ENCODE measurements around the gene C19orf38. TPM values are rescaled to one million over a fixed set of nuclear protein-coding genes. Genes with fewer than 3 reads are reported as not detected.

The C19orf38 gene
- total and polyA plus RNA-seq, 9 of the 15 experiments (the other 6 are each of a cell fraction or from before 2014, with no cell fraction given) = 0.14 to 0.18 TPM; not detected in 7

DNA sequence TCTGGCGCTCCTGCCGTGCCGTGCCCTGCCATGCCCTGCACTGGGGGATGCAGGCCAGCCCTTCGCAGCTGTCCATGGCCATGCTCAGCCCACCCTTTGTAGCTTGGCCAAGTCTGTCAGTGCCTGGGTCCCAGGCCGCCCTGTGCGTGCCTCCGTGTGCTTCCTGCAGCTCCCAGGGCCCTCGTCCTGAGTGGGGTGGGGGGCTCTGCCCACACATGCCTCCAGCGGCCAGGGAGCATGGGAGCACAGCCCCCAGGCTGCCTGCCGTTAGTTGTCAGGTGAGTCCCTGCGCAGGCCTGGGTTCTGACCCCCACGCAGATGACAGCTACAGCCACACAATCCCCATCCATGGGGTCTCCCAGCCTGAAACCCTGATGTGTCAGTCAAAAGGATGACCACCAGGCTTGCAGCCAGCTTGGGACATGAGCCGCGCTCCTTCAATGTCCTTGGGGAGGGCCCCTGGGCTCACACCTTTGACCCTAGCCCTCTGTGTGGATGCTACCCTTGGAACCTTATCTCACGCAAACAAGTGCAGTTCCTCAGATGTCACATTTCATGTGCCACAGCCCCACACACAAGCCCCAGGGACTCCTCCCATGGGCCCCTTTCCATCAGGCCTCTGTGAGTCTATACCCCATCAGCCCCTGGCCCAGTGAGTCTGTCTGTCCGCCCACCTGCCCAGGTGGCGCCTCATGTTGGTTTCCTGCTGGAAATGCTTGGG, 36.7 kb upstream of the C19orf38 start (continued):
- TF ChIP-seq, protein P1, sequence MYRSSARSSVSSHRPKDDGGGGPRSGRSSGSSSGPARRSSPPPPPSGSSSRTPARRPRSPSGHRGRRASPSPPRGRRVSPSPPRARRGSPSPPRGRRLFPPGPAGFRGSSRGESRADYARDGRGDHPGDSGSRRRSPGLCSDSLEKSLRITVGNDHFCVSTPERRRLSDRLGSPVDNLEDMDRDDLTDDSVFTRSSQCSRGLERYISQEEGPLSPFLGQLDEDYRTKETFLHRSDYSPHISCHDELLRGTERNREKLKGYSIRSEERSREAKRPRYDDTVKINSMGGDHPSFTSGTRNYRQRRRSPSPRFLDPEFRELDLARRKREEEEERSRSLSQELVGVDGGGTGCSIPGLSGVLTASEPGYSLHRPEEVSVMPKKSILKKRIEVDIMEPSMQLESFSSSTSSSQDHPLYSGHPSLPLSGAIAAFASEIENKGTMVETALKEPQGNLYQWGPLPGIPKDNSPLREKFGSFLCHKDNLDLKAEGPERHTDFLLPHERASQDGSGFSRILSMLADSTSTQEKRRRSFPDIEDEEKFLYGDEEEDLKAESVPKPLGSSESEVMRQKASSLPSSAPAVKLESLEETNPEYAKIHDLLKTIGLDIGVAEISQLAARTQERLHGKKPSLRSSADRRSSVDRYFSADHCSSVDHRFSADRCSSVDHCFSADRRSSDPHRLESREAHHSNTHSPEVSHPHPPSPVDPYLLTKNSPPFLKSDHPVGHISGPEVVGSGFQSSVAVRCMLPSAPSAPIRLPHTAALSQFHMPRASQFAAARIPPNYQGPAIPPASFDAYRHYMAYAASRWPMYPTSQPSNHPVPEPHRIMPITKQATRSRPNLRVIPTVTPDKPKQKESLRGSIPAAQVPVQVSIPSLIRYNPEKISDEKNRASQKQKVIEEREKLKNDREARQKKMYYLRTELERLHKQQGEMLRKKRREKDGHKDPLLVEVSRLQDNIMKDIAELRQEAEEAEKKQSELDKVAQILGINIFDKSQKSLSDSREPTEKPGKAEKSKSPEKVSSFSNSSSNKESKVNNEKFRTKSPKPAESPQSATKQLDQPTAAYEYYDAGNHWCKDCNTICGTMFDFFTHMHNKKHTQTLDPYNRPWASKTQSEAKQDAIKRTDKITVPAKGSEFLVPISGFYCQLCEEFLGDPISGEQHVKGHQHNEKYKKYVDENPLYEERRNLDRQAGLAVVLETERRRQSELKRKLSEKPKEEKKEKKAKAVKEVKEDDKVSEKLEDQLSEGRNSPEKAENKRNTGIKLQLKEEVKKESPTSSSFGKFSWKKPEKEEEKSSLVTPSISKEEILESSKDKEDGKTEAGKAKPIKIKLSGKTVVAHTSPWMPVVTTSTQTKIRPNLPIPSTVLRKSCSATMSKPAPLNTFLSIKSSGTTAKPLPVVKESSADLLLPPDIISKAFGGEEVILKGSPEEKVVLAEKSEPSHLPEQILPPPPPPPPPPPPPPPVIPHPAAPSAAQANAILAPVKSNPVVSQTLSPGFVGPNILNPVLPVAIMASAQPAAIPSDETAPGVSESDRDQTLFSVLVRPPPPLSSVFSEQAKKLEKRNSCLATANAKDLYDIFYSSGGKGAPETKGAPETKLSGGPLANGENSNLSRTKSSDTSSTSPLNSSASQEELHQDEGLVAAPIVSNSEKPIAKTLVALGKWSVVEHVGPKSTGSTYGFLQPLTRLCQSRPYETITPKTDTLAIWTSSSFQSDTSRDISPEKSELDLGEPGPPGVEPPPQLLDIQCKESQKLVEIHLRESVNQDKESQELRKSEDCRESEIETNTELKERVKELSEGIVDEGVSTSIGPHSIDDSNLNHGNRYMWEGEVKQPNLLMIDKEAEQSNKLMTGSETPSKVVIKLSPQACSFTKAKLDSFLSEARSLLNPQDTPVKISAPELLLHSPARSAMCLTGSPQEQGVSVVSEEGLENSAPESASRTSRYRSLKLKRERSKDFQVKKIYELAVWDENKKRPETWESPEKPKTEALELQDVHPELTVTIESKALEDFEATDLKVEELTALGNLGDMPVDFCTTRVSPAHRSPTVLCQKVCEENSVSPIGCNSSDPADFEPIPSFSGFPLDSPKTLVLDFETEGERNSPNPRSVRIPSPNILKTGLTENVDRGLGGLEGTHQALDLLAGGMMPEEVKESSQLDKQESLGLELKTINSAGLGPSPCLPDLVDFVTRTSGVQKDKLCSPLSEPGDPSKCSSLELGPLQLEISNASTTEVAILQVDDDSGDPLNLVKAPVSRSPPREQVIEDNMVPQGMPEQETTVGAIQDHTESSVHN (IDR thresholded peaks at IDR 0.05; ENCODE audit: borderline replicate concordance in 1 of 2, low read depth in 1 of 2) = no peak
- TF ChIP-seq BRF1 (IDR thresholded peaks at IDR 0.05; ENCODE audit: borderline replicate concordance, extremely low read depth, insufficient read length) = no peak
- peak; percentile 42 for TF ChIP-seq FIP1L1 (IDR thresholded peaks at IDR 0.05; ENCODE audit: low read depth, low read length, poor library complexity, severe bottlenecking)
- TF ChIP-seq, protein P2, sequence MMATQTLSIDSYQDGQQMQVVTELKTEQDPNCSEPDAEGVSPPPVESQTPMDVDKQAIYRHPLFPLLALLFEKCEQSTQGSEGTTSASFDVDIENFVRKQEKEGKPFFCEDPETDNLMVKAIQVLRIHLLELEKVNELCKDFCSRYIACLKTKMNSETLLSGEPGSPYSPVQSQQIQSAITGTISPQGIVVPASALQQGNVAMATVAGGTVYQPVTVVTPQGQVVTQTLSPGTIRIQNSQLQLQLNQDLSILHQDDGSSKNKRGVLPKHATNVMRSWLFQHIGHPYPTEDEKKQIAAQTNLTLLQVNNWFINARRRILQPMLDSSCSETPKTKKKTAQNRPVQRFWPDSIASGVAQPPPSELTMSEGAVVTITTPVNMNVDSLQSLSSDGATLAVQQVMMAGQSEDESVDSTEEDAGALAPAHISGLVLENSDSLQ (IDR thresholded peaks at IDR 0.05) = peak; percentile 68; the same call in 1 of the 2 replicates
- TF ChIP-seq PRMT5 (CRISPR knock-in tag; IDR thresholded peaks at IDR 0.05) = no peak
- no peak for TF ChIP-seq ZNF766 (CRISPR knock-in tag; conservative IDR thresholded peaks at IDR 0.05)
- TF ChIP-seq EGR1 (conservative IDR thresholded peaks at IDR 0.05) = peak; percentile 33
- TF ChIP-seq CXXC5 (CRISPR knock-in tag; IDR thresholded peaks at IDR 0.05) = peak; percentile 50
- TF ChIP-seq, protein P3, sequence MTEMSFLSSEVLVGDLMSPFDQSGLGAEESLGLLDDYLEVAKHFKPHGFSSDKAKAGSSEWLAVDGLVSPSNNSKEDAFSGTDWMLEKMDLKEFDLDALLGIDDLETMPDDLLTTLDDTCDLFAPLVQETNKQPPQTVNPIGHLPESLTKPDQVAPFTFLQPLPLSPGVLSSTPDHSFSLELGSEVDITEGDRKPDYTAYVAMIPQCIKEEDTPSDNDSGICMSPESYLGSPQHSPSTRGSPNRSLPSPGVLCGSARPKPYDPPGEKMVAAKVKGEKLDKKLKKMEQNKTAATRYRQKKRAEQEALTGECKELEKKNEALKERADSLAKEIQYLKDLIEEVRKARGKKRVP (CRISPR knock-in tag; IDR thresholded peaks at IDR 0.05) = no peak
- TF ChIP-seq ZNF764 (CRISPR knock-in tag; IDR thresholded peaks at IDR 0.05; ENCODE audit: low read depth) = no peak
- TF ChIP-seq CEBPG (CRISPR knock-in tag; IDR thresholded peaks at IDR 0.05) = no peak
- no peak for TF ChIP-seq CEBPG (tag; conservative IDR thresholded peaks at IDR 0.05 in 1 of 2, IDR thresholded peaks at IDR 0.05 in 1 of 2)
- TF ChIP-seq COPS2 (conservative IDR thresholded peaks at IDR 0.05) = no peak
- TF ChIP-seq BRD4 (IDR thresholded peaks at IDR 0.05) = no peak
- peak; percentile 10; the same call in 1 of the 2 replicates for TF ChIP-seq MYNN (IDR thresholded peaks at IDR 0.05)
- no peak for TF ChIP-seq MYNN (CRISPR knock-in tag; IDR thresholded peaks at IDR 0.05)
- no peak for TF ChIP-seq TBP (optimal IDR thresholded peaks at IDR 0.05; ENCODE audit: low read depth, low read length)
- TF ChIP-seq SAFB2 (IDR thresholded peaks at IDR 0.05; ENCODE audit: borderline replicate concordance, low read depth, low read length, severe bottlenecking) = no peak
- no peak for TF ChIP-seq HNRNPLL (IDR thresholded peaks at IDR 0.05; ENCODE audit: low read depth, low read length, poor library complexity, severe bottlenecking)

Data from K562 (cell line).